Right lobe of liver (tissue), 6 donors: ENCODE data around the gene MYO1F. TPM values are rescaled to one million over a fixed set of nuclear protein-coding genes. Genes with fewer than 3 reads are reported as not detected.
A peak's percentile ranks its signal among the peaks of the same experiment; 100 is the strongest.

ENCODE experiments used
- ATAC-seq, 4 donors: fragments of 200-7000 bp; cut with Tn5 transposase; one replicate each; pipeline ENCODE4 v1.9.1; 2020; ENCODE audit warnings: mild to moderate bottlenecking in 4 of 4, moderate library complexity in 4 of 4
- DNase-seq, 3 donors: peaks; one replicate each; pipeline ENCODE4 v3.0.0-alpha.2; 2020
- H3K27ac ChIP-seq, 3 donors: fragments of 200-600 bp; one replicate each; pipeline ENCODE4 v1.8.0; 2022
- H3K27me3 ChIP-seq, 2 donors: fragments of 200-600 bp; one replicate each; pipeline ENCODE4 v1.8.0; 2022
- H3K36me3 ChIP-seq, 4 donors: fragments of 200-600 bp; sonication (generic) in 1 of 4; one replicate each; pipeline versions ENCODE4 v1.5.1 to v1.8.0; 2017 to 2022; ENCODE audit warnings: control low read depth in 1 of 4
- H3K4me1 ChIP-seq, 4 donors: fragments of 200-600 bp; sonication (generic) in 1 of 4; one replicate each; pipeline versions ENCODE4 v1.5.1 to v1.8.0; 2017 to 2022; ENCODE audit warnings: control low read depth in 1 of 4
- H3K4me3 ChIP-seq, 3 donors: fragments of 200-600 bp; one replicate each; pipeline ENCODE4 v1.8.0; 2022
- H3K9me3 ChIP-seq, 4 donors: fragments of 200-600 bp; sonication (generic) in 1 of 4; one replicate each; pipeline versions ENCODE4 v1.5.1 to v1.8.0; 2017 to 2022; ENCODE audit warnings: control low read depth in 1 of 4
- POLR2A ChIP-seq: fragments of 450-650 bp; IDR thresholded peaks from one replicate; pipeline ENCODE4 v1.6.1; 2017; ENCODE audit warnings: antibody characterized with exemption, mild to moderate bottlenecking
- WGBS: methylation state at CpG from one replicate; pipeline ENCODE4 v1.1.6; 2018; ENCODE audit warnings: low coverage, low lambda C conversion rate; ENCODE audit not compliant: insufficient coverage; ENCODE audit errors: missing lambda C conversion rate; 5-methylcytosine and 5-hydroxymethylcytosine counted together
- intact Hi-C, 2 donors: fragments of 100-400 bp; cut with DNase I; formaldehyde crosslinking; loops; one replicate each; pipeline versions ENCODE4 v1.11.2 to v1.14.1; 2022
- total RNA-seq, 6 experiments: library from RNA; depleted of rRNA in 2 of 6; stranded (reverse); fragments of >200 nt in 2 of 6; fragmentation: NEBNext Ultra II Directional in 3 of 6; extraction: Animal tissue kit (Norgen Biotek cat#: 25700) in 3 of 6; gene quantifications; one replicate each; pipeline versions ENCODE4 v1.1.0 to v1.2.4, GENCODE V29; 2016 to 2023
- TF ChIP-seq, protein P1 (sequence below), 4 donors: fragments of 200-600 bp in 3 of 4; fragments of 450-650 bp in 1 of 4; IDR thresholded peaks; one replicate each; pipeline versions ENCODE4 v1.5.1 to v1.8.0; 2016 to 2022; ENCODE audit warnings: antibody characterized with exemption in 4 of 4, mild to moderate bottlenecking in 2 of 4
- donor health status: DM: no; HTN: yes; CAD: no.
- donor health status: DM: no; HTN: no; CAD: no.
- donor health status: DM: no; HTN: no; CAD: no.
- donor health status: DM: no; HTN: yes; CAD: no.
- donor health status: DM: no; HTN: yes; CAD: no.

MYO1F gene
- total RNA-seq, 6 experiments from 2014 or later: 7.9 to 21.5 (median 10.2) TPM

DNA sequence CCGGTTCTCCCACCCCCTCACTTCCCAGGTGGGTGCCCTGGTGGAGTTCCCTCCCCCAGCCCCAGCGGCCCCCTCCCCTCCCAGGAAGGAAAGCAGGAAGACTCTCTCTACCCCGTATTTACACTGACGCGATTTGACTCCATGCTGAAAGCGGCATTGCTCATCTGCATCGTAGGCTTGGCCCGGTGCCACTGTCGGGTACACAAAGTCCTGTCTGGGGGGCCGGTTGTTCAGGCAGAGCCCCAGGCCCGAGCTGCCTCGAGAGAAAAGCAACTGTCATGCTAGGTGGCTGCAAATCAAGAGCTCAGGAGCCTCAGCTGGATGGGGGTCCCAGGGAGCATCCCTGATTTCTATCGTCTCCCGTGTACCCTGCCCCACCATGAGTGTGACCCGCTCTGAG is 18.4 kb upstream of the MYO1F start:
- ATAC-seq: no peak

DNA sequence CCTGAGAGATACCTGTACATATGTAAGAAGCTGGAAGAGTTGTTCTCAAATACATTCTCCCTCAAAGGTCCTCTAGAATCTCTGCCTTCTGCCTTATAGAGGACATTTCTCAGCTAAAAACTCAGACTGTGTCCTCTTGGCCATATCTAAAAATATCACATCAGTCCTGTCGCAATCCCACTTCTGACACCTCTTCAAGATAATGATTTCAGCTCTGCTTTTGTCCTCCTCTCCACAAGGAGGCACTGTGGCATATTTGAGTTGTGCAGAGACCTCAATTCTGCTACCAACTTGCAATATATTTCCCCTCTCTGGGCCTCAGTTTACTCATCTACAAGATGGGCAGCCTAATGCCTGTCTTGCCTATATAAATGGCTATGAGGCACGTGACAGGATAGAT is 16.7 kb upstream of the MYO1F start:
- no peaks in the 10 kb centered on the region for H3K27me3 ChIP-seq
- no peak for ATAC-seq

More for the DNA sequence above, 18.4 kb upstream of the MYO1F start:
- no peak for DNase-seq
- 71% methylated on average over 10 of the region's 15 CpGs for WGBS
- Histone ChIP-seq H3K27me3 (no peaks in the 10 kb centered on the region), H3K4me3 (no peak overlapping the region), H3K9me3 (no peaks in the 10 kb centered on the region), H3K36me3 (no peaks in the 10 kb centered on the region), H3K27ac (no peak overlapping the region), H3K4me1 (peaks cover 0 to 5% (median 0%) of the 10 kb centered on the region in 4 donors)
- intact Hi-C loops: no loop called here
- TF ChIP-seq, protein P1, sequence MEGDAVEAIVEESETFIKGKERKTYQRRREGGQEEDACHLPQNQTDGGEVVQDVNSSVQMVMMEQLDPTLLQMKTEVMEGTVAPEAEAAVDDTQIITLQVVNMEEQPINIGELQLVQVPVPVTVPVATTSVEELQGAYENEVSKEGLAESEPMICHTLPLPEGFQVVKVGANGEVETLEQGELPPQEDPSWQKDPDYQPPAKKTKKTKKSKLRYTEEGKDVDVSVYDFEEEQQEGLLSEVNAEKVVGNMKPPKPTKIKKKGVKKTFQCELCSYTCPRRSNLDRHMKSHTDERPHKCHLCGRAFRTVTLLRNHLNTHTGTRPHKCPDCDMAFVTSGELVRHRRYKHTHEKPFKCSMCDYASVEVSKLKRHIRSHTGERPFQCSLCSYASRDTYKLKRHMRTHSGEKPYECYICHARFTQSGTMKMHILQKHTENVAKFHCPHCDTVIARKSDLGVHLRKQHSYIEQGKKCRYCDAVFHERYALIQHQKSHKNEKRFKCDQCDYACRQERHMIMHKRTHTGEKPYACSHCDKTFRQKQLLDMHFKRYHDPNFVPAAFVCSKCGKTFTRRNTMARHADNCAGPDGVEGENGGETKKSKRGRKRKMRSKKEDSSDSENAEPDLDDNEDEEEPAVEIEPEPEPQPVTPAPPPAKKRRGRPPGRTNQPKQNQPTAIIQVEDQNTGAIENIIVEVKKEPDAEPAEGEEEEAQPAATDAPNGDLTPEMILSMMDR (IDR thresholded peaks at IDR 0.05): no peak
- no peak for TF ChIP-seq POLR2A

DNA sequence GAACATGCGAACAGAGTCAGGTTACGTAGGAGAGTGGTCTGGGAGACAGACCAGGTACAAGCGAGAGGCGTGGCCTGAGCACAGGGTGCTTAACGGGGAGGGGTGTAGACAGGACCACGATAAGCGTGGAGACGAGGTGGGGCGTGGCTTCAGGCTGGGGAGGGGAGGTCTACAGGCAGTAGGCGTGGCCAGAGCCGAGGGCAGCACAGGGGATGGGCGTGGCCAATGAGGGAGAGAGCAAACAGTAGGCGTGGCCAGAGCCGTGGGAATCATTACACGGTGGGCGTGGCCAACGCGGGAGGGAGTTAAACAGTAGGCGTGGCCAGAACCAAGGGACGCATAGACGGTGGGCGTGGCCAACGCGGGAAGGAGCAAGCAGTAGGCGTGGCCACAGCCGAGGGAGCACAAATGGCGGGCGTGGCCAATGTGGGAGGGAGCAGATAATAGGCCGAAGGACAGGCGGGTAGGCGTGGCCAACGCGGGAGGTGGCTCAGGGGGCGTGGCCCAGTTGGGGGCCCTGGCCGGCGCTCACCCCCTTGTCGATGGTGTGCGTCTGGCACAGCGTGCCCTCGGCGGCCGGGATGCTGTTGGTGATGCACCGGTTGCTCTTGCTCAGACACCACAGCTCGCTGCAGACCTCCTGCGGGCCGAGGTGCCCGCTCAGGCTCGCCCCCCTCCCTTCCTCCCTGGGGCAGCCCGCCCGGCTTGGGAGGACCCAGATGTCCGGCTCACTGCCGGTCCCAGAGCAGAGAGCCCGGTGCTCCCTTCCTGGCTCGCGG is 15.2 kb upstream of the MYO1F start:
- DNase-seq: peak; percentile 91 to 92 (median 91)
- Histone ChIP-seq H3K36me3 (no peaks in the 10 kb centered on the region), H3K27ac (no peak overlapping the region), H3K9me3 (no peaks in the 10 kb centered on the region), H3K27me3 (no peaks in the 10 kb centered on the region), H3K4me1 (peaks cover 0 to 5% (median 0%) of the 10 kb centered on the region in 4 donors), H3K4me3 (peak overlapping the region in 2 of 3 donors; percentile 28 to 39)
- 3% methylated on average over 25 of the region's 55 CpGs for WGBS
- ATAC-seq: peak; percentile 89 to 92 (median 90)
- TF ChIP-seq, protein P1 (IDR thresholded peaks at IDR 0.05): no peak
- TF ChIP-seq POLR2A: no peak
- intact Hi-C loops: no loop called here

More for the DNA sequence above, 16.7 kb upstream of the MYO1F start:
- no peaks in the 10 kb centered on the region for H3K36me3 ChIP-seq
- intact Hi-C loops: no loop called here
- H3K4me1 ChIP-seq: peaks cover 0 to 5% (median 0%) of the 10 kb centered on the region in 4 donors
- H3K4me3 ChIP-seq: no peak overlapping the region
- no peak for DNase-seq
- 82% methylated on average over 2 of the region's 2 CpGs for WGBS
- TF ChIP-seq, protein P1 (IDR thresholded peaks at IDR 0.05): peak in 2 of 4 donors; percentile 13 to 18
- TF ChIP-seq POLR2A: no peak
- no peak overlapping the region for H3K27ac ChIP-seq
- H3K9me3 ChIP-seq: no peaks in the 10 kb centered on the region

DNA sequence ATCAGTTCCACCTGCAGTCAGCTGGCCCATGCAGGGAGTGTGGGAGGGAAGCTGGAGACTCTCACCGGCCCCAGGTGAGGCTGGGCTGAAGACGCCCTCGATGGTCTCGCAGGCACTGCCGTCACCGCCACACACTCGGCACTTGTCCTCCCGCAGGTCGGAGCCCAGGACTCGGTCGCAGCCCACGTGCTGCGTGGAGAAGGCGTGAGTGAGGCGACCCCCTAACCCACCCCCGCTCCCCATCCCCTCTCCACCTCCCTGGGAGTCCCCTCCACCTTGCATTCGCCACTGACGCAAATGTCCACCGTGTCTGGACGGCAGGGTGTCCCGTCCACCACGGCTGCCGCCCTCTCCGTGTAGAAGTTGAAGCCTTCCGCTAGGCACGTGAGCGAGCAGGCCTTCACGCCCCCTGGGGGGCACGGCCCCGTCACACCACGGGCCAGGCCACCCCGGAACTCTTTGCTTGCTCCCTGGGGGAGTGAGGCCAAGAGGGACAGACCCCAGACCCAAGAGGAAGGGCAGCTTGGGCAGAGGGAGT is 12.0 kb upstream of the MYO1F start:
- no peak for TF ChIP-seq POLR2A
- TF ChIP-seq, protein P1 (IDR thresholded peaks at IDR 0.05): no peak
- Histone ChIP-seq H3K4me1 (peaks cover 0 to 5% (median 0%) of the 10 kb centered on the region in 4 donors), H3K36me3 (no peaks in the 10 kb centered on the region), H3K4me3 (no peak overlapping the region), H3K27me3 (no peaks in the 10 kb centered on the region), H3K9me3 (no peaks in the 10 kb centered on the region), H3K27ac (no peak overlapping the region)
- no peak for ATAC-seq
- intact Hi-C loops: no loop called here
- no peak for DNase-seq
- 90% methylated on average over 7 of the region's 32 CpGs for WGBS
